Measurements from ENCODE around the gene AIRE.

Gene AIRE

DNA sequence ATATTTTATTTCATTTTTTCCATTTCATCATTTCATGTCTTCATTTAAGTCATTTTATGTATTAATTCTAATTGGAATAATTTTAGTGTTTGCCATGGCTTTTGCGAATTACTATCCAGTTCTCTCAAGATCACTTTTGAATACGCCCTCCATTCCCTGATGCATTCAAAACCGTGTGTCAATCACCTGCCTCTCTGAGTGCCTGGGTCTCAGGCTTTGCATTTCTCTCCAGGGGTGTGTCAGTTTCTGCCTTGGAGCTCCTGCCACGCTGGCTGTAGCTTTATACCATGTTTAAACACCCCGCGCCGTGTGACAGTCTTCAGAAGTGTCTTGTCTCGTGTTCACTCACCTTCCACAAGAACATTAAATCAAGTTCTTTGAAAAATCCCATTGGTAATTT is 16.6 kb upstream of the AIRE start:
- Histone ChIP-seq H3K4me1 (ENCODE audit: control insufficient read depth in 2 of 2, insufficient read depth in 1 of 2, low read depth in 1 of 2, low read length in 2 of 2) (peaks cover 0 to 2% of the 10 kb centered on the region in 2 donors), H3K4me2 (ENCODE audit: insufficient read depth, low read length, poor library complexity, severe bottlenecking) (no peak overlapping the region), H2BK15ac (ENCODE audit: low read length) (no peak overlapping the region), H2AFZ (ENCODE audit: low read length) (no peak overlapping the region), H3K79me1 (ENCODE audit: low read depth, low read length) (peaks cover 3% of the 10 kb centered on the region), H3K36me3 (replicated peaks in 1 of 2; ENCODE audit: control insufficient read depth in 2 of 2, insufficient read depth in 2 of 2, low read length in 2 of 2) (no peaks in the 10 kb centered on the region), H3K27ac (replicated peaks; ENCODE audit: low read length) (no peak overlapping the region), H2BK5ac (ENCODE audit: low read length) (no peak overlapping the region), H3K27me3 (ENCODE audit: control insufficient read depth in 3 of 3, insufficient read depth in 3 of 3, low read depth in 1 of 3, low read length in 3 of 3) (peaks cover 0 to 4% (median 0%) of the 10 kb centered on the region in 3 experiments), H2AK5ac (ENCODE audit: low read depth, low read length) (no peak overlapping the region), H3K14ac (ENCODE audit: low read length) (no peak overlapping the region), H2BK12ac (ENCODE audit: low read length) (no peak overlapping the region), H4K8ac (ENCODE audit: low read depth, low read length) (no peak overlapping the region), H2BK120ac (ENCODE audit: low read depth, low read length) (no peak overlapping the region), H3K18ac (ENCODE audit: low read length) (no peak overlapping the region), H3K9me3 (replicated peaks in 1 of 2; ENCODE audit: control insufficient read depth in 2 of 2, insufficient read depth in 1 of 2, low read depth in 1 of 2, low read length in 2 of 2) (no peaks in the 10 kb centered on the region), H4K91ac (ENCODE audit: low read depth, low read length, poor library complexity) (no peak overlapping the region), H3K4ac (ENCODE audit: low read length) (no peak overlapping the region), H3K4me3 (ENCODE audit: low read length in 2 of 2) (no peak overlapping the region), H3K9ac (ENCODE audit: low read depth, low read length, poor library complexity) (no peak overlapping the region), H3K23ac (ENCODE audit: low read depth, low read length, poor library complexity) (no peak overlapping the region)
- DNase-seq (ENCODE audit: low spot score): no peak
- WGBS, 2 donors (ENCODE audit: extremely low coverage in 2 of 2, insufficient read length in 2 of 2, insufficient replicate concordance in 1 of 2): no CpG with 5 or more reads among the region's 8 CpGs

GRCh38 chr21:44271558-44272283 is 14.0 kb upstream of the AIRE start:
- Histone ChIP-seq H3K23ac (ENCODE audit: low read depth, low read length, poor library complexity) (peak overlapping the region; percentile 73), H2AK5ac (ENCODE audit: low read depth, low read length) (peak overlapping the region; percentile 25), H2BK15ac (ENCODE audit: low read length) (peak overlapping the region; percentile 62)

GRCh38 chr21:44272284-44272858 is 13.3 kb upstream of the AIRE start:
- no peak overlapping the region for H3K9ac ChIP-seq (ENCODE audit: low read depth, low read length, poor library complexity)
- H3K36me3 ChIP-seq (replicated peaks in 1 of 2; ENCODE audit: control insufficient read depth in 2 of 2, insufficient read depth in 2 of 2, low read length in 2 of 2): no peaks in the 10 kb centered on the region
- H3K4me3 ChIP-seq (ENCODE audit: low read length in 2 of 2): peak overlapping the region in 1 of 2 donors; percentile 12
- H3K14ac ChIP-seq (ENCODE audit: low read length): peak overlapping the region; percentile 78
- peaks cover 0 to 2% of the 10 kb centered on the region in 2 donors for H3K4me1 ChIP-seq (ENCODE audit: control insufficient read depth in 2 of 2, insufficient read depth in 1 of 2, low read depth in 1 of 2, low read length in 2 of 2)
- peaks cover 3% of the 10 kb centered on the region for H3K79me1 ChIP-seq (ENCODE audit: low read depth, low read length)
- H3K4ac ChIP-seq (ENCODE audit: low read length): no peak overlapping the region
- WGBS, 2 donors (ENCODE audit: extremely low coverage in 2 of 2, insufficient read length in 2 of 2, insufficient replicate concordance in 1 of 2): no CpG with 5 or more reads among the region's 18 CpGs
- no peak overlapping the region for H3K4me2 ChIP-seq (ENCODE audit: insufficient read depth, low read length, poor library complexity, severe bottlenecking)
- H4K8ac ChIP-seq (ENCODE audit: low read depth, low read length): no peak overlapping the region
- H3K23ac ChIP-seq (ENCODE audit: low read depth, low read length, poor library complexity): peak overlapping the region; percentile 16
- no peak overlapping the region for H4K91ac ChIP-seq (ENCODE audit: low read depth, low read length, poor library complexity)
- peak overlapping the region; percentile 78 for H2AK5ac ChIP-seq (ENCODE audit: low read depth, low read length)
- no peak overlapping the region for H3K27ac ChIP-seq (replicated peaks; ENCODE audit: low read length)
- peak overlapping the region; percentile 82 for H2BK5ac ChIP-seq (ENCODE audit: low read length)
- peak overlapping the region; percentile 59 for H3K18ac ChIP-seq (ENCODE audit: low read length)
- peak overlapping the region; percentile 52 for H2AFZ ChIP-seq (ENCODE audit: low read length)
- no peak overlapping the region for H2BK12ac ChIP-seq (ENCODE audit: low read length)
- no peaks in the 10 kb centered on the region for H3K9me3 ChIP-seq (replicated peaks in 1 of 2; ENCODE audit: control insufficient read depth in 2 of 2, insufficient read depth in 1 of 2, low read depth in 1 of 2, low read length in 2 of 2)
- peak overlapping the region; percentile 62 for H2BK15ac ChIP-seq (ENCODE audit: low read length)
- H3K27me3 ChIP-seq (ENCODE audit: control insufficient read depth in 3 of 3, insufficient read depth in 3 of 3, low read depth in 1 of 3, low read length in 3 of 3): peaks cover 0 to 4% (median 0%) of the 10 kb centered on the region in 3 experiments
- DNase-seq (ENCODE audit: low spot score): no peak
- no peak overlapping the region for H2BK120ac ChIP-seq (ENCODE audit: low read depth, low read length)

More at GRCh38 chr21:44271558-44272283, 14.0 kb upstream of the AIRE start:
- Histone ChIP-seq H4K91ac (ENCODE audit: low read depth, low read length, poor library complexity) (no peak overlapping the region), H3K9ac (ENCODE audit: low read depth, low read length, poor library complexity) (peak overlapping the region; percentile 60), H2BK12ac (ENCODE audit: low read length) (peak overlapping the region; percentile 77), H3K36me3 (replicated peaks in 1 of 2; ENCODE audit: control insufficient read depth in 2 of 2, insufficient read depth in 2 of 2, low read length in 2 of 2) (no peaks in the 10 kb centered on the region), H2BK5ac (ENCODE audit: low read length) (peak overlapping the region; percentile 82), H3K9me3 (replicated peaks in 1 of 2; ENCODE audit: control insufficient read depth in 2 of 2, insufficient read depth in 1 of 2, low read depth in 1 of 2, low read length in 2 of 2) (no peaks in the 10 kb centered on the region), H3K79me1 (ENCODE audit: low read depth, low read length) (peaks cover 3% of the 10 kb centered on the region), H3K27me3 (ENCODE audit: control insufficient read depth in 3 of 3, insufficient read depth in 3 of 3, low read depth in 1 of 3, low read length in 3 of 3) (peaks cover 0 to 4% (median 0%) of the 10 kb centered on the region in 3 experiments), H3K27ac (replicated peaks; ENCODE audit: low read length) (no peak overlapping the region), H2BK120ac (ENCODE audit: low read depth, low read length) (no peak overlapping the region), H2AFZ (ENCODE audit: low read length) (peak overlapping the region; percentile 52), H3K4ac (ENCODE audit: low read length) (peak overlapping the region; percentile 76), H3K18ac (ENCODE audit: low read length) (peak overlapping the region; percentile 94), H3K4me3 (ENCODE audit: low read length in 2 of 2) (no peak overlapping the region), H3K4me1 (ENCODE audit: control insufficient read depth in 2 of 2, insufficient read depth in 1 of 2, low read depth in 1 of 2, low read length in 2 of 2) (peaks cover 0 to 2% of the 10 kb centered on the region in 2 donors), H3K4me2 (ENCODE audit: insufficient read depth, low read length, poor library complexity, severe bottlenecking) (no peak overlapping the region), H4K8ac (ENCODE audit: low read depth, low read length) (no peak overlapping the region), H3K14ac (ENCODE audit: low read length) (peak overlapping the region; percentile 78)
- WGBS, 2 donors (ENCODE audit: extremely low coverage in 2 of 2, insufficient read length in 2 of 2, insufficient replicate concordance in 1 of 2): no CpG with 5 or more reads among the region's 18 CpGs
- DNase-seq (ENCODE audit: low spot score): no peak

DNA sequence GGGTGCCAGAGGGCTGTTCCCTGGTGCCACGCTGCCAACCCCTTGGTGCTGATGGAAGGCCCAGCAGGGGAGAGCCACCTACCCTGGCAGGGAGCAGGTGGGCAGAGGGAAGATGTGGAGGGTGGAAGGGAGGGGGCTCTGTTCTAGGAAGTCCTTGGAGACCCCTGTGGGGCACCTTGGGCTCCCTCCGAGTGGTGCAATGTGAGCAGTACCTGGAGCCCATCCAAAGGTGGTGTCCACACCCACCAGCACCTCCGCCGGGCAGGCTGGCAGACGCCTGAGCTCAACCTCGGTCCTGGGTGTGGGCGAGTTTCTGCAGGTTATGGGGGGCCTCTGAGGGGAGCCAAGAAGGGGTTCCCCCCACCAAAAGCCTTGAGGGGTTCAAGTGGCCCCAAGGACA is 12.6 kb upstream of the AIRE start:
- Histone ChIP-seq H2BK120ac (ENCODE audit: low read depth, low read length) (no peak overlapping the region), H3K79me1 (ENCODE audit: low read depth, low read length) (peaks cover 3% of the 10 kb centered on the region), H2BK5ac (ENCODE audit: low read length) (no peak overlapping the region), H4K91ac (ENCODE audit: low read depth, low read length, poor library complexity) (no peak overlapping the region), H3K14ac (ENCODE audit: low read length) (no peak overlapping the region), H3K36me3 (replicated peaks in 1 of 2; ENCODE audit: control insufficient read depth in 2 of 2, insufficient read depth in 2 of 2, low read length in 2 of 2) (no peaks in the 10 kb centered on the region), H3K4me1 (ENCODE audit: control insufficient read depth in 2 of 2, insufficient read depth in 1 of 2, low read depth in 1 of 2, low read length in 2 of 2) (peaks cover 0 to 2% of the 10 kb centered on the region in 2 donors), H3K9ac (ENCODE audit: low read depth, low read length, poor library complexity) (no peak overlapping the region), H3K4me2 (ENCODE audit: insufficient read depth, low read length, poor library complexity, severe bottlenecking) (no peak overlapping the region), H3K9me3 (replicated peaks in 1 of 2; ENCODE audit: control insufficient read depth in 2 of 2, insufficient read depth in 1 of 2, low read depth in 1 of 2, low read length in 2 of 2) (no peaks in the 10 kb centered on the region), H3K18ac (ENCODE audit: low read length) (peak overlapping the region; percentile 71), H3K27ac (replicated peaks; ENCODE audit: low read length) (no peak overlapping the region), H3K4me3 (ENCODE audit: low read length in 2 of 2) (no peak overlapping the region), H2BK15ac (ENCODE audit: low read length) (peak overlapping the region; percentile 67), H3K23ac (ENCODE audit: low read depth, low read length, poor library complexity) (peak overlapping the region; percentile 85), H4K8ac (ENCODE audit: low read depth, low read length) (no peak overlapping the region), H2AK5ac (ENCODE audit: low read depth, low read length) (peak overlapping the region; percentile 28), H2BK12ac (ENCODE audit: low read length) (no peak overlapping the region), H2AFZ (ENCODE audit: low read length) (no peak overlapping the region), H3K27me3 (ENCODE audit: control insufficient read depth in 3 of 3, insufficient read depth in 3 of 3, low read depth in 1 of 3, low read length in 3 of 3) (peaks cover 0 to 4% (median 0%) of the 10 kb centered on the region in 3 experiments), H3K4ac (ENCODE audit: low read length) (no peak overlapping the region)
- no CpG with 5 or more reads among the region's 7 CpGs for WGBS, 2 donors (ENCODE audit: extremely low coverage in 2 of 2, insufficient read length in 2 of 2, insufficient replicate concordance in 1 of 2)
- no peak for DNase-seq (ENCODE audit: low spot score)

Measured in neuronal stem cell (in vitro differentiated cells).